GM12891 (cell line): ENCODE measurements around the gene SNAPC2.

Experiments used
- POLR2A ChIP-seq: IDR thresholded peaks from 2 replicates; pipeline ENCODE4 v1.6.1; 2011; ENCODE audit warnings: low read depth, low read length, control low read depth
- POLR2AphosphoS5 ChIP-seq: IDR thresholded peaks from 2 replicates; pipeline ENCODE4 v1.6.1; 2011; ENCODE audit warnings: low read depth, low read length, control low read depth

DNA sequence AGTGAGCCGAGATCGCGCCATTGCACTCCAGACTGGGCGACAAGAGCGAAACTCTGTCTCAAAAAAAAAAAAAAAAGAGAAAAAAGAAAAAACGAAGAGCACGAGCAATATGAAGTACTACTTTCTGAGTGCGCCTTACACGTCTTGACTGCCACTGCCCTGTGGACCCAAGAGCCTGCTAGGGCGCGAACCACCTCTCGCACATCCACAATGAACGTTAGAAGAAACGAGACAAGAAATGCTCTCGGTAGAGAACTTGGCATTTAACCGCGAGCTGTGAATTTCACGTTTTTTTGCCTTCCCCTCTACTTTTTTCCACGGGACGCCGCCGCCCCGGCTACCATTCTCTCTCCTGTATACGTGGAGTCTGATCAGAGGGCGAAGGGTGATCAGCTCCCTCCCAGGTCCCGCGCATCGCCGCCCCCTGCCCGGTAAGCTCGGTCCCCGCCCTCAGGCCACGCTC is 22.9 kb downstream of the SNAPC2 start:
- TF ChIP-seq POLR2AphosphoS5 = no peak
- TF ChIP-seq POLR2A = no peak
